GM12878 (cell line): ENCODE results near the gene STX10.

Experiments used
- ATF7 ChIP-seq: fragments of 450-650 bp; IDR thresholded peaks from 2 replicates; pipeline ENCODE4 v1.6.1; 2016; ENCODE audit warnings: low read depth, mild to moderate bottlenecking
- CHD1 ChIP-seq: IDR thresholded peaks from 2 replicates; pipeline ENCODE4 v1.6.1; 2012; ENCODE audit warnings: low read depth, low read length, improper control_type of control experiment
- CTCF ChIP-seq, 3 experiments: IDR thresholded peaks in 2 of 3; conservative IDR thresholded peaks in 1 of 3; 2 replicates each; pipeline ENCODE4 v1.5.1; 2011; ENCODE audit warnings: low read depth in 3 of 3, low read length in 3 of 3, mild to moderate bottlenecking in 3 of 3, control low read depth in 2 of 3, moderate library complexity in 2 of 3, inconsistent platforms in 1 of 3, mixed read lengths in 1 of 3; ENCODE audit not compliant: control insufficient read depth in 2 of 3, insufficient read depth in 1 of 3; ENCODE audit errors: extremely low read depth in 1 of 3
- CUX1 ChIP-seq: IDR thresholded peaks from 2 replicates; pipeline ENCODE4 v1.6.1; 2012; ENCODE audit warnings: improper control_type of control experiment, low read depth, low read length; ENCODE audit not compliant: insufficient replicate concordance
- HCFC1 ChIP-seq: fragments of 150-350 bp; IDR thresholded peaks from 2 replicates; pipeline ENCODE4 v1.6.1; 2014; ENCODE audit warnings: low read length
- KDM1A ChIP-seq: fragments of 200-600 bp; sonication (generic); IDR thresholded peaks from 2 replicates; pipeline ENCODE4 v1.6.1; 2016; ENCODE audit warnings: borderline replicate concordance
- MAX ChIP-seq: IDR thresholded peaks from 2 replicates; pipeline ENCODE4 v1.6.1; 2012; ENCODE audit warnings: low read depth, low read length, improper control_type of control experiment
- NR2F1 ChIP-seq: fragments of 450-650 bp; conservative IDR thresholded peaks from 2 replicates; pipeline ENCODE4 v1.6.1; 2017; ENCODE audit warnings: mild to moderate bottlenecking
- SIX5 ChIP-seq: IDR thresholded peaks from 2 replicates; pipeline ENCODE4 v1.6.1; 2011; ENCODE audit warnings: mild to moderate bottlenecking, low read depth, low read length, moderate library complexity; ENCODE audit not compliant: severe bottlenecking
- ZZZ3 ChIP-seq: IDR thresholded peaks from 2 replicates; pipeline ENCODE4 v1.6.1; 2011; ENCODE audit warnings: low read depth; ENCODE audit not compliant: control insufficient read depth, insufficient read length

DNA sequence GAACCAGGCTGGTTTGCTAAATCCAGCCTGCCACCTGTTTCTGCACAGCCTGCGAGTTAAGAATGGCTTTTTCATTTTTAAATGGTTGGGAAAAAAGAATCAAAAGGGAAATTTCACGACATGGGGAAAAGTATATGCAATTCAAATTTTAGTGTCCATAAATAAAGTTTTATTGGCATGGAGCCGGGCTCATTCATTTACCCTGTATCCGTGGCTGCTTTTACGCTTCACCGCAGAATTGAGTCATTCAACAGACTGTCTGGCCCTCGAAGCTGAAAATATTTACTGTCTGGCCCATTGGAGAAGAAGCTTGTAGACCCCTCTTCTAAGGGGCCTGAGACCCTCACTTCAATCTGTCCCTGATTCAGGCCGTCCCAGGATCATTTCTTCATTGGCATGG, 26.2 kb upstream of the STX10 start:
- no peak for TF ChIP-seq CHD1
- TF ChIP-seq MAX, result no peak
- no peak for TF ChIP-seq CUX1
- no peak for TF ChIP-seq CTCF (IDR thresholded peaks at IDR 0.05 in 2 of 3, conservative IDR thresholded peaks at IDR 0.05 in 1 of 3; ENCODE audit: control insufficient read depth in 2 of 3, extremely low read depth in 1 of 3, insufficient read depth in 1 of 3, low read depth in 3 of 3, low read length in 3 of 3)
- no peak for TF ChIP-seq ATF7
- no peak for TF ChIP-seq NR2F1
- TF ChIP-seq KDM1A, result no peak
- no peak for TF ChIP-seq ZZZ3
- TF ChIP-seq SIX5, result no peak
- no peak for TF ChIP-seq HCFC1
